ENCODE results near the gene PLIN5. TPM values are rescaled to one million over a fixed set of nuclear protein-coding genes. Genes with fewer than 3 reads are reported as not detected.

Gene PLIN5
- total RNA-seq, 4 donors from 2014 or later = 23.8 to 153 (median 32.8) TPM

- TF ChIP-seq CTCF (IDR thresholded peaks at IDR 0.05; ENCODE audit: low read depth) = no peak
Observed at GRCh38 chr19:4553775-4554174, 18.8 kb upstream of the PLIN5 start.

- no peak for TF ChIP-seq CTCF (IDR thresholded peaks at IDR 0.05; ENCODE audit: low read depth)
Observed at GRCh38 chr19:4553092-4553695, 18.2 kb upstream of the PLIN5 start.

- TF ChIP-seq CTCF (IDR thresholded peaks at IDR 0.05; ENCODE audit: low read depth) = no peak
Observed at GRCh38 chr19:4552525-4552819, 17.4 kb upstream of the PLIN5 start.

DNA sequence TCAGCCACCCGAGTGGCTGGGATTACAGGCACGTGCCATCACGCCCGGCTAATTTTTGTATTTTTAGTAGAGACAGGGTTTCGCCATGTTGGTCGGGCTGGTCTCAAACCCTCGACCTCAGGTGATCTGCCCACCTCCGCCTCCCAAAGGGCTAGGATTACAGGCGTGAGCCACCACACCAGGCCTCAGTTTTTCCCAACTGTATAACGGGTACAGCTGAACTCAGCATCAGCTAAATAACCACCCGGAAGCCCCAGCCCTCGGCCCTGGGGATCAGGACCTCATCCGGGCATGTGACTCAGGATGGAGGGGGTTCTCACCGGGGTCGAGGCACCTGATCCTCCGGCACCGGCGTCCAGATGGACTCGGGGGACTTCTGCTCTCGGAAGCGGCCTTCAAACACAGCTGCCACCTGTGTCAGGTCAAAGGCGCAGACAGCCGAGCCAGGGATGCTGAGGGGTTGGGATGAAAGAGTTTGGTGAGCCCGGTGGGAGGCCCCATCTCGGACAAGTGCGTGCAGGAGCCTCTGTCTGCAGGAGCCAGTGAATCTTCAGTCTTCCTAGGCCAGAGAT is 15.5 kb upstream of the PLIN5 start:
- no peak for TF ChIP-seq CTCF (IDR thresholded peaks at IDR 0.05; ENCODE audit: low read depth)

DNA sequence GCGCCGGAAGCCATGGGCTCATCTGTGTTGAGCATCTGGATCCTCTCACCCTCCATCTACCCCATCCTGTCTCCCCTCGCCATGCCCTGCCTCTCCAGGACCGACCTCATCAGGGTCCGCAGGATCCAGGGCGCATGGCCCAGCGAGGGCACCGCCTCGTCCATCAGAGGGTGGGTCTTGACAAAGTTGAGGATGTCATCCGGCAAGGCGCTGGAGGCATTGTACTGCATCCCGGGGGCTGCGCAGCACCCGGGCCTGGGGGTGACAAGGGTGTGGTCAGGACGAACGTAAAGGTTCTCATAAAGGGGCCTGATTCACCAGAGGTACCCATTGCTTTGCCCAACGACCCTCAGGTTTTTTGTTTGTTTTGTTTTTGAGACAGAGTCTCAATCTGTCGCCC is 15.0 kb upstream of the PLIN5 start:
- TF ChIP-seq CTCF (IDR thresholded peaks at IDR 0.05; ENCODE audit: low read depth) = no peak

DNA sequence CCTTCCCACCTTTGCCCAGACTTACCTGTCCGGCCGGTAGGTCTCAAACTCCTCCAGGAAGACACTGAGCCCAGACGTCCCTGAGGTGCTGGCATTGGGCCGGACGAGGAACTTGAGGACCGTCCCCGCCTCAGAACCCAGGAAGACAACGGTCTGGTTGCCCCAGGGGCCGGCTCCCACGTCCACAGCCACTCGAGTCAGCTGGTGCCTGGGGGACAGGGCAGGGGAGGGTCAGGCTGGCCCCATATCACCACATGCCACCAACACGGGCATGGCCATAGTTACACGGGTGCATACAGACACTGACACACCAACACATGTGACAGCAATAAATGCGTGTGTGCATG is 13.2 kb upstream of the PLIN5 start:
- TF ChIP-seq CTCF (IDR thresholded peaks at IDR 0.05; ENCODE audit: low read depth) = no peak

GRCh38 chr19:4547303-4548237 is 12.5 kb upstream of the PLIN5 start:
- no peak for TF ChIP-seq CTCF (IDR thresholded peaks at IDR 0.05; ENCODE audit: low read depth)
